Activated CD4-positive, alpha-beta memory T cell treated with anti-CD3 and anti-CD28 coated beads, Interleukin-2, amount 10 ng/mL, durations not matched to agents 7 days and 5 days (primary cell): ENCODE data around the gene CD247. TPM values are rescaled to one million over a fixed set of nuclear protein-coding genes. Genes with fewer than 3 reads are reported as not detected.
A peak's percentile ranks its signal among the peaks of the same experiment; 100 is the strongest.

Experiments used
- CTCF ChIA-PET: fragments of 350-600 bp; sonication (Branson Sonifier 250); formaldehyde crosslinking; loops from one replicate; lab custom pipeline; 2021; ENCODE audit warnings: antibody characterized with exemption, inconsistent platforms; lab: Charles Lee
- POLR2A ChIA-PET: fragments of 350-600 bp; sonication (Branson Sonifier 250); formaldehyde crosslinking; loops from one replicate; lab custom pipeline; 2021; ENCODE audit warnings: antibody characterized with exemption; lab: Charles Lee
- DNase-seq: peaks from one replicate; pipeline ENCODE4 v3.0.0-alpha.2; 2020
- H3K27ac Mint-ChIP-seq: one replicate; pipeline ENCODE4 v1.8.0; 2021; ENCODE audit warnings: mild to moderate bottlenecking, mixed read lengths
- H3K27me3 Mint-ChIP-seq: one replicate; pipeline ENCODE4 v1.8.0; 2021; ENCODE audit warnings: mixed read lengths
- H3K36me3 Mint-ChIP-seq: one replicate; pipeline ENCODE4 v1.8.0; 2021; ENCODE audit warnings: low read depth, mixed read lengths
- H3K4me1 Mint-ChIP-seq: one replicate; pipeline ENCODE4 v1.8.0; 2021; ENCODE audit warnings: mixed read lengths
- H3K4me3 Mint-ChIP-seq: one replicate; pipeline ENCODE4 v1.8.0; 2021; ENCODE audit warnings: mild to moderate bottlenecking, mixed read lengths
- H3K9me3 Mint-ChIP-seq: one replicate; pipeline ENCODE4 v1.8.0; 2021; ENCODE audit warnings: mixed read lengths
- total RNA-seq, 2 experiments: library from RNA; stranded (reverse); gene quantifications; one replicate each; pipeline ENCODE4 v1.2.3, GENCODE V29; 2021

The CD247 gene
- total RNA-seq, 2 experiments from 2014 or later, result 239 to 242 TPM

GRCh38 chr1:167429612-167430011 is 88.7 kb downstream of the CD247 start:
- ChIA-PET CTCF (interaction anchor here (1.7 kb wide), 1 partner anchor 111 kb away, joined by 3 read pairs; no protein-coding TSS in a partner anchor), POLR2A (interaction anchor here (1.6 to 2.7 kb wide), 2 partner anchors 8 to 18 kb away, joined by 4 to 8 read pairs; no protein-coding TSS in a partner anchor)
- Mint-ChIP-seq H3K27ac (peak overlapping the region; percentile 28), H3K4me3 (no peak overlapping the region), H3K9me3 (no peaks in the 10 kb centered on the region), H3K36me3 (peaks cover 52% of the 10 kb centered on the region), H3K27me3 (no peaks in the 10 kb centered on the region), H3K4me1 (peaks cover 34% of the 10 kb centered on the region)
- DNase-seq, result no peak

DNA sequence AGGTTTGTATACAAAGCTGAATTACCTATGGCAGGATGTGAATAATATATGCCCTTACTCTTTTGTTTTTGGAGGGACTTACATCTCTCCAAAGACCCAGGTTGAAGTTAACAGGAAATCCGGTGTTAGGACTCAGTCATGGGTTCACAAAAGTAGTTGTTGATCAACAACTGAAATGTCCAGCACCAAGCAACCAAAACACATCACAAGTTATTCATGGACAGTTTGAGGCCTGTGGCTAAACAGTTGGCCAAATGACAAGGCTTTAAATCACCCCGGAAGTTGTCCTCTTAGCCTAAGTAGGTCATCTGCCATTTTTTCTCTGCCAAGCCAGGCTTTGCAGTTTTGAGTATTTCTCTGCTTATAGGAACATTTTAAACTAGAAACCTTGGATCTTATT is 89.9 kb downstream of the CD247 start:
- H3K36me3 Mint-ChIP-seq, result peaks cover 44% of the 10 kb centered on the region
- ChIA-PET CTCF (interaction anchor here (1.5 to 1.7 kb wide), 2 partner anchors 105 to 112 kb away, joined by 3 to 7 read pairs; no protein-coding TSS in a partner anchor), POLR2A (interaction anchor here (1.6 to 2.7 kb wide), 2 partner anchors 9 to 19 kb away, joined by 4 to 8 read pairs; no protein-coding TSS in a partner anchor)
- H3K9me3 Mint-ChIP-seq, result no peaks in the 10 kb centered on the region
- peaks cover 28% of the 10 kb centered on the region for H3K4me1 Mint-ChIP-seq
- H3K27me3 Mint-ChIP-seq, result no peaks in the 10 kb centered on the region
- no peak for DNase-seq
- H3K4me3 Mint-ChIP-seq, result no peak overlapping the region
- peak overlapping the region; percentile 72 for H3K27ac Mint-ChIP-seq

- Mint-ChIP-seq H3K27ac (peak overlapping the region; percentile 72), H3K4me3 (no peak overlapping the region), H3K4me1 (peaks cover 28% of the 10 kb centered on the region), H3K27me3 (no peaks in the 10 kb centered on the region), H3K9me3 (no peaks in the 10 kb centered on the region), H3K36me3 (peaks cover 39% of the 10 kb centered on the region)
- ChIA-PET CTCF (interaction anchor here (0.9 to 3.1 kb wide), 4 partner anchors 19 to 196 kb away, joined by 3 to 11 read pairs (median 6); no protein-coding TSS in a partner anchor), POLR2A (interaction anchor here (0.8 to 2.7 kb wide), 3 partner anchors 15 to 112 kb away, joined by 3 to 8 read pairs (median 3); no protein-coding TSS in a partner anchor)
- no peak for DNase-seq
Measured at GRCh38 chr1:167427848-167428247, 90.5 kb downstream of the CD247 start.

GRCh38 chr1:167426716-167427115 is 91.6 kb downstream of the CD247 start:
- H3K27ac Mint-ChIP-seq, result no peak overlapping the region
- no peaks in the 10 kb centered on the region for H3K9me3 Mint-ChIP-seq
- DNase-seq, result no peak
- POLR2A ChIA-PET, result interaction anchor here (1.2 kb wide), 1 partner anchor 14 kb away, joined by 3 read pairs; no protein-coding TSS in a partner anchor
- CTCF ChIA-PET, result interaction anchor here (3.1 kb wide), 1 partner anchor 114 kb away, joined by 11 read pairs; no protein-coding TSS in a partner anchor
- peaks cover 28% of the 10 kb centered on the region for H3K4me1 Mint-ChIP-seq
- no peaks in the 10 kb centered on the region for H3K27me3 Mint-ChIP-seq
- H3K36me3 Mint-ChIP-seq, result peaks cover 33% of the 10 kb centered on the region
- no peak overlapping the region for H3K4me3 Mint-ChIP-seq

GRCh38 chr1:167425482-167425881 is 92.8 kb downstream of the CD247 start:
- Mint-ChIP-seq H3K36me3 (peaks cover 23% of the 10 kb centered on the region), H3K4me3 (no peak overlapping the region), H3K4me1 (peaks cover 27% of the 10 kb centered on the region), H3K9me3 (no peaks in the 10 kb centered on the region), H3K27me3 (no peaks in the 10 kb centered on the region), H3K27ac (no peak overlapping the region)
- CTCF ChIA-PET, result interaction anchor here (1.3 to 3.1 kb wide), 3 partner anchors 24 to 115 kb away, joined by 3 to 11 read pairs (median 4); no protein-coding TSS in a partner anchor
- POLR2A ChIA-PET, result interaction anchor here (0.6 kb wide), 1 partner anchor 206 kb away, joined by 3 read pairs; no protein-coding TSS in a partner anchor
- no peak for DNase-seq

GRCh38 chr1:167423684-167424619 is 94.4 kb downstream of the CD247 start:
- ChIA-PET CTCF (interaction anchor here (1.3 kb wide), 1 partner anchor 23 kb away, joined by 3 read pairs; no protein-coding TSS in a partner anchor), POLR2A (no interaction called here)
- peaks cover 13% of the 10 kb centered on the region for H3K4me1 Mint-ChIP-seq
- H3K27me3 Mint-ChIP-seq, result no peaks in the 10 kb centered on the region
- no peak for DNase-seq
- H3K27ac Mint-ChIP-seq, result no peak overlapping the region
- H3K36me3 Mint-ChIP-seq, result peaks cover 9% of the 10 kb centered on the region
- no peak overlapping the region for H3K4me3 Mint-ChIP-seq
- H3K9me3 Mint-ChIP-seq, result no peaks in the 10 kb centered on the region

DNA sequence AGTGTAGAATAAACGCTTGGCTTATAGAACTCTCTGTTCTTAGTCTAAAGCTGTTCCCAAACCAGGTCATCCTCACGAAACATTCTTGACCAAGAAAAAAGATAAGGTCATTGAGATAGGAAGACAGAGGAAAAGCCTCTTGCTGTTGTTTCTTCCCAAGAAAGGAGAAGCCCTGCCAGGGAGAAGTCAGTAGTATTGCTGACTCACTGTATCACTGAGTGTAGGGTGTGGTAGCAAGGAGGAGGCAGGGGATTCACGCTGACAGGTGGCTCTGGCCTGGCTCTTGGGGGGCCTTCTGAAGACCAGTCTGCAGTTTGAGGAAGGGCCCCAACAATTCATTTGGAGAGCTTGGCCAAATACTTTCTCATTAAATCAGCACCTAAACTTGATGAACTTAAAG is 97.8 kb downstream of the CD247 start:
- no peaks in the 10 kb centered on the region for H3K9me3 Mint-ChIP-seq
- no peak for DNase-seq
- ChIA-PET CTCF (interaction anchor here (1.3 to 1.7 kb wide), 2 partner anchors 10 to 121 kb away, joined by 5 read pairs; no protein-coding TSS in a partner anchor), POLR2A (interaction anchor here (0.6 kb wide), 1 partner anchor 806 kb away, joined by 4 read pairs; no protein-coding TSS in a partner anchor)
- no peaks in the 10 kb centered on the region for H3K27me3 Mint-ChIP-seq
- H3K4me1 Mint-ChIP-seq, result peaks cover 9% of the 10 kb centered on the region
- H3K27ac Mint-ChIP-seq, result no peak overlapping the region
- H3K4me3 Mint-ChIP-seq, result no peak overlapping the region
- H3K36me3 Mint-ChIP-seq, result peaks cover 6% of the 10 kb centered on the region

GRCh38 chr1:167419245-167419644 is 99.1 kb downstream of the CD247 start:
- CTCF ChIA-PET, result interaction anchor here (1.2 kb wide), 1 partner anchor 115 kb away, joined by 3 read pairs; no protein-coding TSS in a partner anchor
- Mint-ChIP-seq H3K4me1 (peaks cover 9% of the 10 kb centered on the region), H3K27me3 (no peaks in the 10 kb centered on the region), H3K36me3 (peaks cover 8% of the 10 kb centered on the region), H3K9me3 (no peaks in the 10 kb centered on the region), H3K27ac (no peak overlapping the region), H3K4me3 (no peak overlapping the region)
- no peak for DNase-seq
- POLR2A ChIA-PET, result no interaction called here

GRCh38 chr1:167418391-167418790 is 99.9 kb downstream of the CD247 start:
- H3K4me3 Mint-ChIP-seq, result no peak overlapping the region
- H3K27me3 Mint-ChIP-seq, result no peaks in the 10 kb centered on the region
- POLR2A ChIA-PET, result interaction anchor here (1.5 kb wide), 1 partner anchor 16 kb away, joined by 3 read pairs; no protein-coding TSS in a partner anchor

DNA sequence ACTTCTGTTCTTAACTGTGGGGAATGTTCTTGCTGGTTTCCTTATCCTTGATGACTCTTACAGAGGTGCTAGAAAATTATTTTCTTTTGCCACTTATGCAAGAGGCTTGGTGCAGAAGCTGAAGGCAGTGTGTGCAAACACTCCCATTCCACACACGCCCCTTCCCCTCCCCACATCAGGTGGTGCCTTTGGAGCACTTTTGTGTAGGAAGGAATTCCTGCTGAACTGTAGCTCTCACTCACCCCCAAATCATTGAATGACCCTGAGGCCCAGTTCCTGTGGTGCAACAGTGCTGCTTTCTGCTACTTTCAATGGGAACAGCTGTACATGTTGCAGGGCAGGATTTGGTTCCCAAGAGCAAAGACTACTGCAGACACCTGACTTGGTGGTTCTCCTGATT is 101.8 kb downstream of the CD247 start:
- Mint-ChIP-seq H3K36me3 (peaks cover 24% of the 10 kb centered on the region), H3K27me3 (no peaks in the 10 kb centered on the region), H3K9me3 (no peaks in the 10 kb centered on the region), H3K27ac (no peak overlapping the region), H3K4me3 (no peak overlapping the region), H3K4me1 (peaks cover 28% of the 10 kb centered on the region)
- ChIA-PET CTCF (interaction anchor here (0.7 kb wide), 1 partner anchor 69 kb away, joined by 3 read pairs; no protein-coding TSS in a partner anchor), POLR2A (interaction anchor here (0.6 kb wide), 1 partner anchor 39 kb away, joined by 3 read pairs; no protein-coding TSS in a partner anchor)
- DNase-seq, result no peak

More at GRCh38 chr1:167418391-167418790, 99.9 kb downstream of the CD247 start:
- no peaks in the 10 kb centered on the region for H3K9me3 Mint-ChIP-seq
- CTCF ChIA-PET, result interaction anchor here (1.2 to 1.3 kb wide), 2 partner anchors 114 to 116 kb away, joined by 3 to 5 read pairs; no protein-coding TSS in a partner anchor
- H3K4me1 Mint-ChIP-seq, result peaks cover 11% of the 10 kb centered on the region
- no peak for DNase-seq
- no peak overlapping the region for H3K27ac Mint-ChIP-seq
- peaks cover 10% of the 10 kb centered on the region for H3K36me3 Mint-ChIP-seq

DNA sequence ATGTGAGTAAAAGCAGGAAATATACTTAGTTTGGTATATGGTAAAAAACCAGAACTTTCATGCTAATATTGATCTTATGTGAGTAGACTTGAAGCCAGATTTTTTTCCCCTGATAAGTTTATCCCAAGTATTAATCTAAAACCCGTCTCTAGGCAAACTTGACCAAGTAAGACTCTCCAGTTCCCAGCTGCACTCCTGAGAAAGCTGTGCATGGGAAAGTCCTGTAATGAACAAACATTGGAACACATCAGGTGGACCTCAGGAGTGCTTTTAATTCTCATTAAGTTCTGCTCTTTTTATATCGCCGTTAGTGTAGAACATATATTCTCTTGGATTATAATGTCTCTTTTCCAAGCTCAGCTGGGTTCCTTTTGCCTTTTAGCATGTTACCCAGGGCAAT is 105.0 kb downstream of the CD247 start:
- Mint-ChIP-seq H3K4me3 (no peak overlapping the region), H3K9me3 (no peaks in the 10 kb centered on the region), H3K4me1 (peaks cover 30% of the 10 kb centered on the region), H3K27ac (no peak overlapping the region), H3K36me3 (peaks cover 25% of the 10 kb centered on the region), H3K27me3 (no peaks in the 10 kb centered on the region)
- POLR2A ChIA-PET, result interaction anchor here (1.2 to 1.5 kb wide), 2 partner anchors 11 to 14 kb away, joined by 3 read pairs; no protein-coding TSS in a partner anchor
- no peak for DNase-seq
- CTCF ChIA-PET, result interaction anchor here (0.6 to 2.1 kb wide), 6 partner anchors 14 to 127 kb away, joined by 3 to 7 read pairs (median 3); no protein-coding TSS in a partner anchor

DNA sequence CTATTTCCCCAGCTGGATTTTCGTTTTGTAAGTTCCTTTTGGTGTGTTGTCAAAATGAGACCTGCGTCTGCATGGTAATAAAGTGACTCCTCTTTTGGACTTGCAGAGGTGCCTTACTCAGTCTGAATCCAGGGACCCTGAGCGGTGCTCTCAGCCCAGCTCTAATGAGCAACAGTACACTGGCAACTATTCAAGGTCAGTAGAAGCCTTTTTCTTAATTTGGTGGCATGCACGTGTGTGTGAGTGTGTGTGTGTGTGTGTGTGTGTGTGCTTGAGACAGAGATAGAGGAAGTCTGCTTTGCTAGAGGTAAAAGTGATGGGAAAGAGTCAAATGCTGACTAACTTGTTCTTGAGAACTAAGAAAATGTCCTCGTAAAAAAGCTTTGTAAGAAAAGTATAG is 105.4 kb downstream of the CD247 start:
- Mint-ChIP-seq H3K27ac (peak overlapping the region; percentile 17), H3K4me3 (no peak overlapping the region), H3K4me1 (peaks cover 30% of the 10 kb centered on the region), H3K36me3 (peaks cover 25% of the 10 kb centered on the region), H3K27me3 (no peaks in the 10 kb centered on the region), H3K9me3 (no peaks in the 10 kb centered on the region)
- POLR2A ChIA-PET, result interaction anchor here (1.2 to 1.5 kb wide), 2 partner anchors 11 to 14 kb away, joined by 3 read pairs; no protein-coding TSS in a partner anchor
- no peak for DNase-seq
- CTCF ChIA-PET, result interaction anchor here (0.6 to 2.1 kb wide), 5 partner anchors 14 to 127 kb away, joined by 3 to 7 read pairs (median 3); no protein-coding TSS in a partner anchor
